ENCODE data around the gene C1orf198. TPM values are rescaled to one million over a fixed set of nuclear protein-coding genes. Genes with fewer than 3 reads are reported as not detected.

The C1orf198 gene
- polyA plus RNA-seq, 3 donors: 1.3 to 2.7 (median 1.6) TPM

DNA sequence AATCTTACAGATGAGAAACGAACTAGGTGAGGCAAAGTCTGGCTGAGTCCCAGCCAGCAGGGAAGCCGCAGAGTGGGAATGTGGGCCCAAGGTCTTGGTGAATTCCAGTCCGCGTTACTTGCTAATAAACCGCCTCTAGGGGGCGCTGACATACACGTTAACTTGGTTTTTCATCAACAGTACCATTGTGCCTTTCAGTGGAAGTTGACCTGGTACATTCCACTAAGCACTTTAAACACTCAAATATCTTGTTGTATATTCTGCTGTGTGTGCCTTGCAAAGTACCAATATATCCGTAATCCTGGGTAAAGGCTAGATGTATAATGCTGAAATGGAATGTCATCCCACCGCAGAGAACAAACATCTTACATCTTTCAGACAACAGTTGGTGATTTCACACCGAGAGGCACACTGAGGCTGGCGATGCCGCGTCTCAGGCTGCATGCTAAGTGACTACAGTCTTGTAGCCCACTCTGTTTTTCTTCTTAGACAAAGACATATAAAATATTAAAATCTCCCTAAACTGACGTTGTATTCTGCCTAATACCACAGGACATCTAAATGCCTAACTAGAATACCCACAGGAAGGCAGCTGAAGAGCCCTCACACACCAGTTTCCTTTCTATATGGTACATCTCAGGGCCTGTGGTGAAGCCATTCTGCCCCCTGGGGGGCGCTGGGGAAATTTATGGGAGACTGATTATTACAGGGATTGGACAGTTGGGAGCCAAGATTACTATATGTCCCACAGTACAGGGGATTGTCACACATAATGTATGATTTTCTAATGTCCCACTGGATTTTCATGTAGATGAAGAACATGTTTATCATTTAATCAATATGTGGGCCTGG lies 49.2 kb upstream of the C1orf198 start:
- DNase-seq: peak; percentile 44 to 74 (median 68)
- Mint-ChIP-seq H3K9me3 (no peaks in the 10 kb centered on the region), H3K4me3 (no peak overlapping the region), H3K27ac (peak overlapping the region in 1 of 7 donors; percentile 61), H3K4me1 (no peaks in the 10 kb centered on the region), H3K36me3 (peaks cover 71 to 87% of the 10 kb centered on the region in 2 donors), H3K27me3 (ENCODE audit: low read depth in 3 of 3) (no peaks in the 10 kb centered on the region)
- H3K27me3 ChIP-seq (ENCODE audit: control insufficient read depth in 2 of 2, insufficient read depth in 2 of 2, low read length in 2 of 2): no peaks in the 10 kb centered on the region
- H3K4me3 ChIP-seq (replicated peaks in 1 of 3; ENCODE audit: low read depth in 2 of 3, low read length in 3 of 3): no peak overlapping the region
- no peak overlapping the region for H3K4me2 ChIP-seq (replicated peaks; ENCODE audit: extremely low read depth, low read length, poor library complexity, severe bottlenecking)
- no peaks in the 10 kb centered on the region for H3K9me3 ChIP-seq (replicated peaks in 1 of 2; ENCODE audit: control insufficient read depth in 1 of 2, insufficient read depth in 1 of 2, low read length in 2 of 2)
- TF ChIP-seq, protein P1, sequence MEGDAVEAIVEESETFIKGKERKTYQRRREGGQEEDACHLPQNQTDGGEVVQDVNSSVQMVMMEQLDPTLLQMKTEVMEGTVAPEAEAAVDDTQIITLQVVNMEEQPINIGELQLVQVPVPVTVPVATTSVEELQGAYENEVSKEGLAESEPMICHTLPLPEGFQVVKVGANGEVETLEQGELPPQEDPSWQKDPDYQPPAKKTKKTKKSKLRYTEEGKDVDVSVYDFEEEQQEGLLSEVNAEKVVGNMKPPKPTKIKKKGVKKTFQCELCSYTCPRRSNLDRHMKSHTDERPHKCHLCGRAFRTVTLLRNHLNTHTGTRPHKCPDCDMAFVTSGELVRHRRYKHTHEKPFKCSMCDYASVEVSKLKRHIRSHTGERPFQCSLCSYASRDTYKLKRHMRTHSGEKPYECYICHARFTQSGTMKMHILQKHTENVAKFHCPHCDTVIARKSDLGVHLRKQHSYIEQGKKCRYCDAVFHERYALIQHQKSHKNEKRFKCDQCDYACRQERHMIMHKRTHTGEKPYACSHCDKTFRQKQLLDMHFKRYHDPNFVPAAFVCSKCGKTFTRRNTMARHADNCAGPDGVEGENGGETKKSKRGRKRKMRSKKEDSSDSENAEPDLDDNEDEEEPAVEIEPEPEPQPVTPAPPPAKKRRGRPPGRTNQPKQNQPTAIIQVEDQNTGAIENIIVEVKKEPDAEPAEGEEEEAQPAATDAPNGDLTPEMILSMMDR (IDR thresholded peaks at IDR 0.05): peak; percentile 85
- H3K79me2 ChIP-seq (ENCODE audit: insufficient read depth, low read length): no peaks in the 10 kb centered on the region
- WGBS (ENCODE audit: insufficient coverage): 54% methylated on average over 9 of the region's 15 CpGs
- H3K27ac ChIP-seq (ENCODE audit: low read depth in 1 of 2, low read length in 2 of 2): no peak overlapping the region
- no peaks in the 10 kb centered on the region for H4K20me1 ChIP-seq (ENCODE audit: insufficient read depth, low read length)
- H3K36me3 ChIP-seq (replicated peaks in 1 of 2; ENCODE audit: control insufficient read depth in 1 of 2, insufficient read depth in 2 of 2, low read length in 2 of 2): peaks cover 74 to 99% of the 10 kb centered on the region in 2 donors
- no peaks in the 10 kb centered on the region for H3K4me1 ChIP-seq (ENCODE audit: control insufficient read depth in 1 of 2, insufficient read depth in 2 of 2, low read length in 2 of 2)
- H3K9ac ChIP-seq (ENCODE audit: insufficient read depth, low read length, poor library complexity, severe bottlenecking): no peak overlapping the region
- H2AFZ ChIP-seq (ENCODE audit: insufficient read depth, low read depth, low read length, poor library complexity, severe bottlenecking): no peak overlapping the region
- intact Hi-C loops (cut with micrococcal nuclease): loop anchor here (2.0 to 5.0 kb wide), 4 partner anchors 60 to 295 kb away; partner anchors contain the start of genes ARV1 (in 2 of the 2) and TTC13 (in 2 of the 2)

DNA sequence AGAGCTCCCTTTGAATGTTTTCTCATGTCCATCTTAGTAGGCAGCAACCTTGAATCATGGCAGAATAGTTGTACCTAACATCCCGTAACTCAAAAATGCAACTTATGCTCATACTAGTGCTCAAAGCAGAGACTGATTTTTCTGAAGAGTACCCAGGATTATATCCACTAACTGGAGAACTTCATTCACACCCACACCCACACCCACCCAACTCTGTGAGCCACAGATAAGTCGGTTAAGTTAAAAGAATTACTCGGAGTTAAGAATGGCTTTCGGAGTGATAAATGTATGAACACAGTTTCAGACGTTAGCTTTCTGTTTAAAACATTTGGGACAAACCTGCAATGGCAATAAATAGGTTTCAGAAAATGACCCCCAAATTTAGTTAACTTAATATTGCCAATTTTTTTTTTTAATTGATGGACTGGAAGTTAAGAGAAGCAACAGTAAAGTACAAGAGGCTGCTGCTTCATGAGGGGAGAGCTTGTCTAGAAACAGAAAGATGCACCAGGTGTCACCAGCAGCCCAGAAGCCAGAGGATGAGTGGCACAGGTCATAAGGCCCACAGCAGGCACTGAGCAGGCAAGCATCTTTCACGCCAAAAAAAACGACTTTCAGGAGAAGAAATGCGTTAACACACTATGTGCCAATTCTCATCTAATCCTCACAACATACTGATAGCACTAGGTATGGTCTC lies 48.4 kb upstream of the C1orf198 start:
- Mint-ChIP-seq H3K4me1 (no peaks in the 10 kb centered on the region), H3K27me3 (ENCODE audit: low read depth in 3 of 3) (no peaks in the 10 kb centered on the region), H3K9me3 (no peaks in the 10 kb centered on the region), H3K4me3 (no peak overlapping the region), H3K27ac (peak overlapping the region in 1 of 7 donors; percentile 38), H3K36me3 (peaks cover 70 to 87% of the 10 kb centered on the region in 2 donors)
- 100% methylated on average over 7 of the region's 8 CpGs for WGBS (ENCODE audit: insufficient coverage)
- H3K9me3 ChIP-seq (replicated peaks in 1 of 2; ENCODE audit: control insufficient read depth in 1 of 2, insufficient read depth in 1 of 2, low read length in 2 of 2): no peaks in the 10 kb centered on the region
- H3K36me3 ChIP-seq (replicated peaks in 1 of 2; ENCODE audit: control insufficient read depth in 1 of 2, insufficient read depth in 2 of 2, low read length in 2 of 2): peaks cover 74 to 99% of the 10 kb centered on the region in 2 donors
- no peak overlapping the region for H3K4me2 ChIP-seq (replicated peaks; ENCODE audit: extremely low read depth, low read length, poor library complexity, severe bottlenecking)
- intact Hi-C loops (cut with micrococcal nuclease): loop anchor here (2.0 to 5.0 kb wide), 4 partner anchors 61 to 296 kb away; partner anchors contain the start of genes ARV1 (in 2 of the 2) and TTC13 (in 2 of the 2)
- no peak overlapping the region for H3K4me3 ChIP-seq (replicated peaks in 1 of 3; ENCODE audit: low read depth in 2 of 3, low read length in 3 of 3)
- no peaks in the 10 kb centered on the region for H3K79me2 ChIP-seq (ENCODE audit: insufficient read depth, low read length)
- H3K9ac ChIP-seq (ENCODE audit: insufficient read depth, low read length, poor library complexity, severe bottlenecking): no peak overlapping the region
- no peaks in the 10 kb centered on the region for H3K4me1 ChIP-seq (ENCODE audit: control insufficient read depth in 1 of 2, insufficient read depth in 2 of 2, low read length in 2 of 2)
- TF ChIP-seq, protein P1 (IDR thresholded peaks at IDR 0.05): no peak
- H2AFZ ChIP-seq (ENCODE audit: insufficient read depth, low read depth, low read length, poor library complexity, severe bottlenecking): no peak overlapping the region
- DNase-seq: no peak
- no peaks in the 10 kb centered on the region for H3K27me3 ChIP-seq (ENCODE audit: control insufficient read depth in 2 of 2, insufficient read depth in 2 of 2, low read length in 2 of 2)
- H3K27ac ChIP-seq (ENCODE audit: low read depth in 1 of 2, low read length in 2 of 2): no peak overlapping the region
- no peaks in the 10 kb centered on the region for H4K20me1 ChIP-seq (ENCODE audit: insufficient read depth, low read length)

All from CD14-positive monocyte (primary cell).